Measurements from ENCODE around the gene TCF15.

TCF15 gene

GRCh38 chr20:575230-575629, 34.9 kb downstream of the TCF15 start:
- DNase-seq: no peak

GRCh38 chr20:574297-574942, 35.7 kb downstream of the TCF15 start:
- DNase-seq: no peak

DNA sequence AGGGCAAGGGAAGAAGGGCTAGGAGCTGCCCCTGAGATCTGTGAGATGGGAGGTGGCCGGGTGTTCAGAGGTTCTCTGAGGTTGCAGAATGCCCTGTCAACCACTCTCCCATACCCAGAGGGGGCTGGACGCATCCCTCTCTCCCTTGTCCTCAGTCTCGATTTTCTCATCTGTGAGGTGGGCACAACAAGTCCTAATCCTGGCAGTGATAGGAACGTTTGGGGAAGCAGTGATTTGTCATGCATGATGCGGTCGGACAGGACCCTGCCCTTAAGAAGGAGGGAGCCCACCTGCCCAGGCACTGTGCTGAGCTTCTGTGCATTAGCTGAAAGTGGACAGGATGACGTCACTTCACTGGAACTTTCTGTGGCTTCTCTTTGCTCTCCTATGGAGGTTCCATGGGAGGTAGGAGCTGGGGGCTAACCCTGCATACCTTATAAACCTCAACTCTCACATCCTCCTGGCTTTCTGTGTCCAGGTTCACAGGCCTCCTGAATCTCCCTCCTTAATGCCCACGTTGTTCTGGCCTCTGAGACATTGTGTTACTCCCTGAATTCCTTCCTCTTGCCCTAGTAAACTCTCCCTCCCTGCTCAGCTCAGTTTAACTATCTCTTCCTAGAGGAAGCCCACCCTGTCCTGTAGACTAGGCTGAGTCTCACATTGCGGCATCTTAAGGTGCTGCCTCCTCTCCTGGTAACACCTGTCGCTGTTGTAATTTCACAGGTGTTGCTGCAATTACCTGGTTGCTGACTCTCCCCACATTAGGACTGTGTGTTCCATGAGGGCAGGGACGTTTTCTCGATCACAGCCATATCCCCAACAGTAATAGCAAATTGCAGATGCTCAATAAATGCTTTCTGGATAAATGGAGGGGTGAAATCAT, 36.5 kb downstream of the TCF15 start:
- no peak for DNase-seq

- DNase-seq: no peak
Observed at GRCh38 chr20:572727-573126, 37.4 kb downstream of the TCF15 start.

DNA sequence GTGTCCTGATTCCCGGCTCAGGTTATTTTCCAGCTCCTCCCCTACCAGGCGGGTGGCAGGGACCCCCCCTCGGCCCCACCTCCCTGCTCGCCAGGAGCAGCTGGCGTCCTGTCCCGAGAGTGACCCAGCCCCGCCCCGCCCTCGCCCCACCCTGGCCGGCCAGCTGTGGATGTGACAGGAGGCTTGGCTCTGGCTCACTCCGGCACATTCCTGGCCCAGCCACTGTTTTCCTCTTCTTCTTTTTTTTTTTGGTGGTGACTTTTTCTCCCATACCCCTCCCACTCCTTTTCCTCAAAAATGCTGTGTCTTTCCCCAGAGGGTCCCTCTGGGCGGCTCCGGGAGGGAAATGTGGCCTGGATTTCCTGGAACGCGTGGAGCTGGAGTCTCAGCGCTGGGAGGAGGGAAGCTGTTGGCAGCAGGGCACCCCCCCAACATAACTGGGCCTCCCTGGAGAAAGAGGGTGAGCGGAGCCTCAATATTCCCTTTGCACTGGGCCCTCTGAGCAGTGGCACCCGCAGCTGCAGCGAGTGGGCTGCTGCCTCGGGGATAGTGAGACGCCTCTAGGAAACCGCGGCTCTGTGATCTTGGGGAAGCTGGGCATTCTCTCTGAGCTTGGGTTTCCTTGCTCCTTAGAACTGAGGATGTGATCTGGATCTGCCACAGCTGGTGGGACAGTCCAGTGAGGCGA, 38.2 kb downstream of the TCF15 start:
- DNase-seq: no peak

- DNase-seq: no peak
Observed at GRCh38 chr20:568673-569415, 41.3 kb downstream of the TCF15 start.

DNA sequence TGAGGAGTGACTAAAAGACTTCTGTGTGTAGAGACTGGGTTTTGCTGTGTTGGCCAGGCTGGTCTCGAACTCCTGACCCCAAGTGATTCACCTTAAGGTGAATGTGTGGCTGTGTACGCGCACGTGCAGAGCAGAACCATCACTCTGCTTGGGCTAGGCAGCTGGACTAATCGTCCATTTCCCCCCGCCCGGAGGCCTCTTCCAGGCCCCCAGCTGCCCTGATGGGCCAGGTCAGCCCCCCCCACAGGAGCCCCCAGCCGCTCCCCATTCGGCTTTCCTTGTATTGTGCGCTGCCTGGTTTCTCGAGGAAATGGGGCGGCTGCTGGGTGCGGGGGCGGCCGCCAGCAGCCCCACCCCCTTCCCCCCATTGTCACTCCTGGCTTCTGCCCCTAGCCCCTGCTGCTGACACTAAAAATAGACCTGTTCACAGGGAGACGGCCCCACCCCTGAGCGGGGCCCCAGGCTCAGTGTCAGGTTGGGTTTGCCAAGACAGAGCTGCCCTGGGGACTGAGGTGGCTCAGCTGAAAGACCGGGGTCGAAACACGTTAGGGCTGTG, 41.9 kb downstream of the TCF15 start:
- DNase-seq: no peak

DNA sequence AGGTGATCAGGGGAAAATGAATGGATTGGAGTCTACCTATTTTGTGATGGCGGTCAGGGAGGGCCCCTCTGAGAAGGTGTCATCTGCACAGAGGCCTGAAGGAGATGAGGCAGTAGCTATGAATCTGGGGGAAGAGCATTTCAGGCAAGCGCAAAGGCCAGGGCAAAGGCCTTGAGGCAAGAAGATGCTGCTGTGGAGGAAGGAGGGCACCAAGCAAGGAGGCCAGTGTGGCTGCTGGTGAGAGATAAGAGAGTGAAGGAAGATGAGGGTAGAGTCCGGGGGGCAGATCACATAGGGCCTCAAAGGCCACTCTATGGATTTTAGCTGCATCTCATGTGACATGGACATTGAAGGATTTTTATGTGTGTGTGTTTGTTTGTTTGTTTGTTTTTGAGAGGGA, 45.9 kb downstream of the TCF15 start:
- no peak for DNase-seq

- no peak for DNase-seq
Observed at GRCh38 chr20:563187-563586, 46.9 kb downstream of the TCF15 start.

DNA sequence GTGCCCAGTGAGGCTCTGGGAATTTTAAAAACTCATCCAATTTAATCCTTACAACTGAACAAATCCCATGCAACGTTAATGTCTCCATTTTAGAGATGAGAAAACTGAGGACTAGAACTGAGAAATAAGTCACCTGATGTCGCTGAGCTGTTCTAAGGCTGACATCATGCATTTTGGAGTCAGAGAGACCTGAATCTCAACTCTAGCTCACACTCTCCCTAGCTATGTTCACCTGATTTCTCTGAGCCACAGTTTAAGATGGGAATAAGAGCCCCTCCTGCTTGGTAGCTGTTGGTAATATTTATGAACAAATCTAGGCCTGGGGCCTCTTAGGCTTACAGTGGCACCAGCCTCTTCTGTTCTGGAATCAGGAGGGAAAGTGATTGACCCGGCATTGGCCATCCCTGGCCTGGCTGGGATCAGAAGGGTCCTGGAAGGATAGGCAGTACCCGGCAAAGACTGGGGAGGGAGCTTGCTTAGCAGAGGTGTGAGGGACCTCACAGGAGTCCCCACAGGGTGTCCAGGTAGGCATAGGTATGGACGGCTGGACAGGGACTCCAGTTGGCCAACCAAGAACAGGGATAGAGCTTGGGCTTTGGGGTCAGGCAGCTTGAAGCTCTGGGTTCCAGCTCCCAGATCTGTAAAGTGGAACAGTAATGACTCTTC, 47.7 kb downstream of the TCF15 start:
- no peak for DNase-seq

- no peak for DNase-seq
Observed at GRCh38 chr20:561437-562231, 48.5 kb downstream of the TCF15 start.

- no peak for DNase-seq
Observed at GRCh38 chr20:560680-561079, 49.4 kb downstream of the TCF15 start.

DNA sequence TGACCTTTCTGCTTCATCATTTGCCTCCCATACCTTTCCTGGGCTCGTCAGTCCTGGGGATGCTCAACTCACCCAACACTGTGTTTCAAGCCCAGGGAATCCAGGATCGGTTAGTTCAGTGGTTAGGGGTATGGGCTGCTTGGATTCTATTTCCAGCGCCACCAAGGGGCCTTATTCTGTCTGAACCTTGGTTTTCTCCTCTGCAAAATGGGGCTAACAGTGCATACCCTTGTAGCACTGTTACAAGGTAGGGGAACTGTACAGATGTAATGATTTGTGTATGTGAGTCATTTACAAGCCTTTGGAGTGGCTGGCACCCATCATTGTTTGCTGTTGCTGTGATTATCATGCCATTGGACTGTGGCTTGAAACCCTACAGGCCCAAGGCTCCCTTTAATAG, 52.0 kb downstream of the TCF15 start:
- DNase-seq: no peak

- no peak for DNase-seq
Observed at GRCh38 chr20:556984-557383, 53.1 kb downstream of the TCF15 start.

DNA sequence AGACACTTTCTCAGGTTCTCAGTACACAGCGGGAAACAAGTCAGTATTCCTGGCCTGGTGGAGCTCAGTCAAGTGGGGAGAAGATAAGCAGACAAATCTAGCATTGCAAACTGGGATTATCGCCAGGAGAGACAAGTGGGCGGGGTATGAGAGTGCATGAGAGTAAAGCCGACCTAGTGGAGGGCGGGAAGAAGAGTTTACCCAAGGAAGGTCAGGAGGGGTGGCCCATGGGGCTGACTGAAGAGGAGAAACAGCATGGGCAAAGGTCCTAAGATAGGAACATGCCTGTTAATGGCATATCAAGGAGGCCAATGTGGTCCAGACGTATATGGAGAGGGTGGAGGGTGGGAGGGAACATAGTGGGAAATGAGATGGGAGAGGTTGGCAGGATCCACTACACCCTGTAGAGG, 54.1 kb downstream of the TCF15 start:
- DNase-seq: no peak
